Measurements from ENCODE around the gene IL17RB. TPM values are rescaled to one million over a fixed set of nuclear protein-coding genes. Genes with fewer than 3 reads are reported as not detected.

IL17RB gene
- total RNA-seq, 2 donors from 2014 or later: 6.2 to 8.4 TPM

GRCh38 chr3:53843195-53844177, 2.9 kb upstream of the IL17RB start:
- Histone ChIP-seq H3K4me1 (ENCODE audit: control insufficient read depth, insufficient read depth, low read length) (peaks cover 17% of the 10 kb centered on the region), H3K36me3 (ENCODE audit: control insufficient read depth, insufficient read depth, low read length) (peaks cover 6% of the 10 kb centered on the region), H3K4me3 (ENCODE audit: low read length) (no peak overlapping the region), H3K9ac (ENCODE audit: extremely low read depth, low read length, poor library complexity, severe bottlenecking) (no peak overlapping the region), H3K27ac (ENCODE audit: low read depth, low read length) (no peak overlapping the region), H3K9me3 (ENCODE audit: control insufficient read depth, low read length) (no peaks in the 10 kb centered on the region), H3K27me3 (ENCODE audit: control insufficient read depth, insufficient read depth, low read length, poor library complexity, severe bottlenecking) (peaks cover 18% of the 10 kb centered on the region)
- Mint-ChIP-seq H3K27ac (peak overlapping the region; percentile 22), H3K9me3 (no peaks in the 10 kb centered on the region), H3K36me3 (ENCODE audit: low read depth) (peaks cover 8% of the 10 kb centered on the region), H3K4me3 (peak overlapping the region; percentile 66), H3K27me3 (ENCODE audit: insufficient read depth) (peaks cover 19% of the 10 kb centered on the region), H3K4me1 (peaks cover 39% of the 10 kb centered on the region)
- no peak for TF ChIP-seq CTCF (conservative IDR thresholded peaks at IDR 0.05)
- 84 to 90% methylated on average over 5 to 10 of the region's 10 CpGs for WGBS, 2 experiments (ENCODE audit: insufficient coverage in 1 of 2, insufficient read length in 1 of 2)
- DNase-seq: no peak

- Mint-ChIP-seq H3K4me3 (peak overlapping the region; percentile 66), H3K36me3 (ENCODE audit: low read depth) (peaks cover 3% of the 10 kb centered on the region), H3K4me1 (peaks cover 39% of the 10 kb centered on the region), H3K27me3 (ENCODE audit: insufficient read depth) (peaks cover 19% of the 10 kb centered on the region), H3K9me3 (no peaks in the 10 kb centered on the region), H3K27ac (peak overlapping the region; percentile 22)
- Histone ChIP-seq H3K27me3 (ENCODE audit: control insufficient read depth, insufficient read depth, low read length, poor library complexity, severe bottlenecking) (peaks cover 18% of the 10 kb centered on the region), H3K9ac (ENCODE audit: extremely low read depth, low read length, poor library complexity, severe bottlenecking) (no peak overlapping the region), H3K4me1 (ENCODE audit: control insufficient read depth, insufficient read depth, low read length) (peaks cover 17% of the 10 kb centered on the region), H3K4me3 (ENCODE audit: low read length) (peak overlapping the region; percentile 81), H3K36me3 (ENCODE audit: control insufficient read depth, insufficient read depth, low read length) (peaks cover under 1% of the 10 kb centered on the region), H3K27ac (ENCODE audit: low read depth, low read length) (no peak overlapping the region), H3K9me3 (ENCODE audit: control insufficient read depth, low read length) (no peaks in the 10 kb centered on the region)
- TF ChIP-seq CTCF (conservative IDR thresholded peaks at IDR 0.05): no peak
- 87 to 90% methylated on average over 7 to 9 of the region's 9 CpGs for WGBS, 2 experiments (ENCODE audit: insufficient coverage in 1 of 2, insufficient read length in 1 of 2)
- DNase-seq: peak; percentile 56
These were observed 1.9 kb upstream of the IL17RB start for GRCh38 chr3:53844262-53845102.

- no peaks in the 10 kb centered on the region for H3K36me3 ChIP-seq (ENCODE audit: control insufficient read depth, insufficient read depth, low read length)
- peak overlapping the region; percentile 66 for H3K4me3 Mint-ChIP-seq
- H3K9ac ChIP-seq (ENCODE audit: extremely low read depth, low read length, poor library complexity, severe bottlenecking): peak overlapping the region; percentile 62
- H3K27ac ChIP-seq (ENCODE audit: low read depth, low read length): no peak overlapping the region
- peaks cover 39% of the 10 kb centered on the region for H3K4me1 Mint-ChIP-seq
- peaks cover 17% of the 10 kb centered on the region for H3K4me1 ChIP-seq (ENCODE audit: control insufficient read depth, insufficient read depth, low read length)
- H3K9me3 Mint-ChIP-seq: no peaks in the 10 kb centered on the region
- peaks cover 19% of the 10 kb centered on the region for H3K27me3 Mint-ChIP-seq (ENCODE audit: insufficient read depth)
- WGBS, 2 experiments (ENCODE audit: insufficient coverage in 1 of 2, insufficient read length in 1 of 2): 20% methylated on average over 21 to 25 of the region's 25 CpGs
- peaks cover 7% of the 10 kb centered on the region for H3K36me3 Mint-ChIP-seq (ENCODE audit: low read depth)
- no peaks in the 10 kb centered on the region for H3K9me3 ChIP-seq (ENCODE audit: control insufficient read depth, low read length)
- H3K27ac Mint-ChIP-seq: peak overlapping the region; percentile 87
- peak overlapping the region; percentile 81 for H3K4me3 ChIP-seq (ENCODE audit: low read length)
- TF ChIP-seq CTCF (conservative IDR thresholded peaks at IDR 0.05): peak; percentile 68
- DNase-seq: peak; percentile 93
- peaks cover 18% of the 10 kb centered on the region for H3K27me3 ChIP-seq (ENCODE audit: control insufficient read depth, insufficient read depth, low read length, poor library complexity, severe bottlenecking)
These were observed 1.1 kb upstream of the IL17RB start for GRCh38 chr3:53845103-53845880.
